ENCODE results near the gene AKT3. TPM values are rescaled to one million over a fixed set of nuclear protein-coding genes. Genes with fewer than 3 reads are reported as not detected.

Gene AKT3
- total RNA-seq, 1 experiment from 2014 or later: 133 TPM

DNA sequence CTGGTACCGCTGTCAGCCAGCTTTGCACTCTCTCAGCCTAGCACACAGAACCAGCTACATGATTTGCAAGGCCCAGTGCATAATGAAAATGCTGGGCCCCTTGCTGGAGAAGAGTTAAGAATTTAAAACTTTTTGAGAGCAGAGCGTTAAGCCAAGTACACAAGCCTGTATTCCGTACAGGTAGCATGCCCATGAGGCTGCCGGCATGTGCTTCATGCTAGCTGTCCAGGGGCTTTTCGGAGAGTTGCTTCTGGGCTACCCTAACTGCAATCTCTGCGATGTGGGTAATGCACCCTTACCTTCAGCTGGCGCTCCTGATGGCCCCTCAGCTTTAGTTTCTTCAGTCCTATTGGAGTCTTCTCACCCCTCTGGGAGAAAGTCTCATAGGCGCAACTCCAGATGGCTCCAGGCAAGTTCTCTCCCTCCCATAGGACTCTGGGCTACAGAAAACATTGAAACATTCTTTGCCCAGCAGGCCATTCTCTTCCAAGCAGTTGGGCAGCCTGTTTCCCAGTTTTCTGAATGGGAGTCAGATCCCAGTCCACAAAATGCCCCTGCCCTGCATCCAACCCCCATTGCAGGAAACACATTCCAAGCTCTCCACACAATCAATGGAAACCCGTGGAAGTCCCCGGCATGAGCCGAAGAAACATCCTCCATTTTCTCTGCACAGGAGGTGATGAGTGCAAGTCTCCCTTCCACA lies 5.7 kb upstream of the AKT3 start:
- BruUV-seq (replicated peaks): no TSS peak
- no peaks in the 10 kb centered on the region for H3K27me3 ChIP-seq (ENCODE audit: insufficient read depth, low read depth)
- ChIA-PET POLR2A (ENCODE audit: unreplicated experiment) (interaction anchor here (0.6 to 0.7 kb wide), 2 partner anchors 257 to 599 kb away, joined by 3 to 4 read pairs; no protein-coding TSS in a partner anchor), CTCF (no interaction called here)
- H3F3A ChIP-seq (ENCODE audit: insufficient read depth, low read depth): peaks cover 12% of the 10 kb centered on the region; the same call in 1 of the 2 replicates
- no peak overlapping the region for H3K27ac ChIP-seq
- H3K4me2 ChIP-seq: no peak overlapping the region
- no peaks in the 10 kb centered on the region for H3K9me2 ChIP-seq (ENCODE audit: insufficient read depth)
- H3K9me3 ChIP-seq (ENCODE audit: insufficient read depth, low read depth): no peaks in the 10 kb centered on the region
- no peaks in the 10 kb centered on the region for H4K20me1 ChIP-seq (ENCODE audit: insufficient read depth)
- no peak overlapping the region for H3K4me3 ChIP-seq
- H3K36me3 ChIP-seq (ENCODE audit: low read depth): no peaks in the 10 kb centered on the region
- peaks cover 25% of the 10 kb centered on the region for H3K4me1 ChIP-seq (replicated peaks; ENCODE audit: insufficient read depth)
- no peak for TF ChIP-seq EZH2 (IDR thresholded peaks at IDR 0.05; ENCODE audit: low read depth)
- TF ChIP-seq, protein P1, sequence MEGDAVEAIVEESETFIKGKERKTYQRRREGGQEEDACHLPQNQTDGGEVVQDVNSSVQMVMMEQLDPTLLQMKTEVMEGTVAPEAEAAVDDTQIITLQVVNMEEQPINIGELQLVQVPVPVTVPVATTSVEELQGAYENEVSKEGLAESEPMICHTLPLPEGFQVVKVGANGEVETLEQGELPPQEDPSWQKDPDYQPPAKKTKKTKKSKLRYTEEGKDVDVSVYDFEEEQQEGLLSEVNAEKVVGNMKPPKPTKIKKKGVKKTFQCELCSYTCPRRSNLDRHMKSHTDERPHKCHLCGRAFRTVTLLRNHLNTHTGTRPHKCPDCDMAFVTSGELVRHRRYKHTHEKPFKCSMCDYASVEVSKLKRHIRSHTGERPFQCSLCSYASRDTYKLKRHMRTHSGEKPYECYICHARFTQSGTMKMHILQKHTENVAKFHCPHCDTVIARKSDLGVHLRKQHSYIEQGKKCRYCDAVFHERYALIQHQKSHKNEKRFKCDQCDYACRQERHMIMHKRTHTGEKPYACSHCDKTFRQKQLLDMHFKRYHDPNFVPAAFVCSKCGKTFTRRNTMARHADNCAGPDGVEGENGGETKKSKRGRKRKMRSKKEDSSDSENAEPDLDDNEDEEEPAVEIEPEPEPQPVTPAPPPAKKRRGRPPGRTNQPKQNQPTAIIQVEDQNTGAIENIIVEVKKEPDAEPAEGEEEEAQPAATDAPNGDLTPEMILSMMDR (conservative IDR thresholded peaks at IDR 0.05): no peak
- no peak overlapping the region for H2AFZ ChIP-seq
- intact Hi-C loops (cut with micrococcal nuclease; ENCODE audit: unreplicated experiment): loop anchor here (10.0 kb wide), 1 partner anchor 599 kb away; the partner anchor contains the start of gene ADSS2
- DNase-seq: no peak
- peaks cover 29% of the 10 kb centered on the region for H3K79me2 ChIP-seq (ENCODE audit: low read depth)

DNA sequence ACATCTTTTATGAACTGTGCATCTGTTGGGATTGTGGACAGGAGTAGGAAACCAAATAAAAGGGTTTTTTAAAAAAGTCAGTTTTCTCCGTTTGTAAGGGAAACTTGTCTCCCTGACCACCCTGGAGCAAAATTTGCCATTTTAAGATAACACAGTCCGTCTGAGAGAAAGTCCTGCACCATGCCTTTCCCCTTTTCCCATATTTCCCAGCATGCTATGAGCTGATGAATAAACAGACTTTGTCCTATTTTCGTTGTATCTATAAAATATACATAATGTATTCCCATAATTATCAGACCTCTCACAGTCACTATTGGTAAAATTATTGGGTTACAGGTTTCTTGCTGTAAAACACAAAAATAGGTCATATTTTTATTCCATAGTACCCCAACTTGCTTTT lies 1.7 kb upstream of the AKT3 start:
- Histone ChIP-seq H3K79me2 (ENCODE audit: low read depth) (peaks cover 59% of the 10 kb centered on the region), H3K4me1 (replicated peaks; ENCODE audit: insufficient read depth) (peaks cover 45% of the 10 kb centered on the region), H3K4me3 (peak overlapping the region; percentile 69), H3K9me3 (ENCODE audit: insufficient read depth, low read depth) (no peaks in the 10 kb centered on the region), H3K36me3 (ENCODE audit: low read depth) (no peaks in the 10 kb centered on the region), H3F3A (ENCODE audit: insufficient read depth, low read depth) (peaks cover 27% of the 10 kb centered on the region), H4K20me1 (ENCODE audit: insufficient read depth) (no peaks in the 10 kb centered on the region; the same call in 1 of the 2 replicates), H3K9me2 (ENCODE audit: insufficient read depth) (no peaks in the 10 kb centered on the region), H2AFZ (peak overlapping the region; percentile 88), H3K27ac (peak overlapping the region; percentile 85), H3K4me2 (peak overlapping the region; percentile 97), H3K27me3 (ENCODE audit: insufficient read depth, low read depth) (no peaks in the 10 kb centered on the region)
- BruUV-seq (replicated peaks): no TSS peak
- TF ChIP-seq, protein P1 (conservative IDR thresholded peaks at IDR 0.05): no peak
- TF ChIP-seq EZH2 (IDR thresholded peaks at IDR 0.05; ENCODE audit: low read depth): no peak
- ChIA-PET POLR2A (ENCODE audit: unreplicated experiment) (no interaction called here), CTCF (no interaction called here)
- DNase-seq: no peak
- intact Hi-C loops (cut with micrococcal nuclease; ENCODE audit: unreplicated experiment): loop anchor here (1.0 to 10.0 kb wide), 6 partner anchors 66 to 603 kb away; partner anchors contain the start of gene ADSS2

DNA sequence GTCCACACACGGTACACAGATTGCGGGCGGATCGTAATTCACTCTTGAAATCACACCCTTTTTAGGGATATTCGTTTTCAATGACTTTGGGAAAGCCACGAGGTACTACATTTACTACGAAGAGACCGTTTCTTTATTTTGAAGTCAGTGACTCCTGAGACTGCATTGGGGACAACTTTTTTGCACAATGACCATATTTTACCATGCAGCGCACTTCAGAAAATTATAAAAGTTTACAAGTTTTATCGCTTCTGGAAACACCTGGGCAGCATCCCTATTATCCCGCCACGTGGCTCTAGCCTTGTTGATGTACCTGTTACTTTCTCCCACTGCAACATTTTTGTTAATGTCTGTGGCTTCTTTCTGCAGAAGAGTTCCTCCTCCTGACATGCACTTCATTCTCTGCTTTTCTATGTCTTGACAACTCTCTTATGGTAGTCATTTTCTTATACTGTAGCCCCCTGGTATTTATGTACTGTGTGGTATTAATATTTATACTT lies 1.3 kb upstream of the AKT3 start:
- H3K36me3 ChIP-seq (ENCODE audit: low read depth): no peaks in the 10 kb centered on the region
- intact Hi-C loops (cut with micrococcal nuclease; ENCODE audit: unreplicated experiment): loop anchor here (1.0 to 10.0 kb wide), 6 partner anchors 66 to 603 kb away; partner anchors contain the start of gene ADSS2
- peak overlapping the region; percentile 88 for H2AFZ ChIP-seq
- H3F3A ChIP-seq (ENCODE audit: insufficient read depth, low read depth): peaks cover 27% of the 10 kb centered on the region
- no peak for DNase-seq
- TF ChIP-seq, protein P1 (conservative IDR thresholded peaks at IDR 0.05): no peak
- no peak for TF ChIP-seq EZH2 (IDR thresholded peaks at IDR 0.05; ENCODE audit: low read depth)
- no peaks in the 10 kb centered on the region for H3K9me3 ChIP-seq (ENCODE audit: insufficient read depth, low read depth)
- no peaks in the 10 kb centered on the region; the same call in 1 of the 2 replicates for H4K20me1 ChIP-seq (ENCODE audit: insufficient read depth)
- H3K79me2 ChIP-seq (ENCODE audit: low read depth): peaks cover 63% of the 10 kb centered on the region
- CTCF ChIA-PET: no interaction called here
- H3K4me2 ChIP-seq: peak overlapping the region; percentile 97
- peak overlapping the region; percentile 85 for H3K27ac ChIP-seq
- H3K27me3 ChIP-seq (ENCODE audit: insufficient read depth, low read depth): no peaks in the 10 kb centered on the region
- H3K4me3 ChIP-seq: peak overlapping the region; percentile 69
- BruUV-seq (replicated peaks): TSS peak; percentile 74
- H3K4me1 ChIP-seq (replicated peaks; ENCODE audit: insufficient read depth): peaks cover 49% of the 10 kb centered on the region
- no peaks in the 10 kb centered on the region for H3K9me2 ChIP-seq (ENCODE audit: insufficient read depth)
- POLR2A ChIA-PET (ENCODE audit: unreplicated experiment): no interaction called here

Measured in PC-9 (cell line).